Body of pancreas (tissue), 4 donors: Measurements from ENCODE around the gene IGSF9.

Source experiments
- CTCF ChIP-seq, 7 experiments: fragments of 450-650 bp in 4 of 7; fragments of 200-600 bp in 3 of 7; sonication (generic) in 3 of 7; IDR thresholded peaks; one replicate each; pipeline ENCODE4 v1.5.1; 2016 to 2019; ENCODE audit warnings: antibody characterized with exemption in 7 of 7
- POLR2A ChIP-seq, 3 donors: fragments of 450-650 bp; IDR thresholded peaks; one replicate each; pipeline ENCODE4 v1.6.1; 2016; ENCODE audit warnings: antibody characterized with exemption in 3 of 3, mild to moderate bottlenecking in 2 of 3

- TF ChIP-seq POLR2A (IDR thresholded peaks at IDR 0.05) (no peak), CTCF (IDR thresholded peaks at IDR 0.05) (no peak)
These were observed 26.1 kb downstream of the IGSF9 start for GRCh38 chr1:159919236-159919865.
